Measurements from ENCODE around the gene EI24. TPM values are rescaled to one million over a fixed set of nuclear protein-coding genes. Genes with fewer than 3 reads are reported as not detected.
A peak's percentile ranks its signal among the peaks of the same experiment; 100 is the strongest.
"Not testable (repeated sequence)": the region's sequence is repeated elsewhere in the genome, so short reads cannot be mapped to it uniquely, and the experiment has no call there.

Gene EI24
- 100 to 1,000 TPM in 1 of 2 donors, 10 to 100 TPM in 1; 82.3 to 127 TPM for total RNA-seq

GRCh38 chr11:125568970-125569914 lies at the start of gene EI24:
TSS of gene EI24 (plus strand) at chr11:125569477. CDS start at chr11:125572528, 3,051 bp downstream.
- intact Hi-C loops (cut with DNase I), result no loop called here
- H3K27me3 ChIP-seq, result no peaks in the 10 kb centered on the region
- peak within 1 kb of the TSS; percentile 64 for H3K27ac ChIP-seq
- peak within 1 kb of the TSS; percentile 89 for H3K4me3 ChIP-seq
- H3K9me3 ChIP-seq, result no peaks in the 10 kb centered on the region
- peak within 1 kb of the TSS; percentile 87 to 99 for H3K9ac ChIP-seq (ENCODE audit: low read depth in 2 of 2, low read length in 2 of 2)
- H3K36me3 ChIP-seq, result no peaks in the 10 kb centered on the region
- peak; percentile 90 for DNase-seq
- peaks cover 6% of the 10 kb centered on the region for H3K4me1 ChIP-seq
- peak; percentile 55 for TF ChIP-seq CTCF (IDR thresholded peaks at IDR 0.05)

GRCh38 chr11:125519860-125520834 lies 49.1 kb upstream of the EI24 start:
- intact Hi-C loops (cut with DNase I), result no loop called here
- no peaks in the 10 kb centered on the region for H3K9me3 ChIP-seq

GRCh38 chr11:125525303-125525702 lies 44.0 kb upstream of the EI24 start:
- no peaks in the 10 kb centered on the region for H3K27me3 ChIP-seq
- H3K9me3 ChIP-seq, result no peaks in the 10 kb centered on the region
- no peaks in the 10 kb centered on the region for H3K4me1 ChIP-seq
- no peak overlapping the region for H3K9ac ChIP-seq (ENCODE audit: low read depth in 2 of 2, low read length in 2 of 2)
- H3K4me3 ChIP-seq, result no peak overlapping the region
- no peak overlapping the region for H3K27ac ChIP-seq
- intact Hi-C loops (cut with DNase I), result no loop called here
- H3K36me3 ChIP-seq, result no peaks in the 10 kb centered on the region
- no peak for TF ChIP-seq CTCF (IDR thresholded peaks at IDR 0.05)
- no peak for DNase-seq

More at GRCh38 chr11:125519860-125520834, 49.1 kb upstream of the EI24 start:
- no peak overlapping the region for H3K4me3 ChIP-seq
- no peak overlapping the region for H3K27ac ChIP-seq
- no peaks in the 10 kb centered on the region for H3K36me3 ChIP-seq
- DNase-seq, result no peak
- no peaks in the 10 kb centered on the region for H3K27me3 ChIP-seq
- no peak for TF ChIP-seq CTCF (IDR thresholded peaks at IDR 0.05)
- no peaks in the 10 kb centered on the region for H3K4me1 ChIP-seq
- no peak overlapping the region for H3K9ac ChIP-seq (ENCODE audit: low read depth in 2 of 2, low read length in 2 of 2)

GRCh38 chr11:125532668-125533067 lies 36.6 kb upstream of the EI24 start:
- H3K4me3 ChIP-seq, result no peak overlapping the region
- no peaks in the 10 kb centered on the region for H3K36me3 ChIP-seq
- no peaks in the 10 kb centered on the region for H3K9me3 ChIP-seq
- TF ChIP-seq CTCF (IDR thresholded peaks at IDR 0.05), result no peak
- H3K27ac ChIP-seq, result no peak overlapping the region
- intact Hi-C loops (cut with DNase I), result no loop called here
- no peaks in the 10 kb centered on the region for H3K4me1 ChIP-seq
- no peak overlapping the region for H3K9ac ChIP-seq (ENCODE audit: low read depth in 2 of 2, low read length in 2 of 2)
- DNase-seq, result no peak
- no peaks in the 10 kb centered on the region for H3K27me3 ChIP-seq

GRCh38 chr11:125535585-125535984 lies 33.7 kb upstream of the EI24 start:
- no peak overlapping the region for H3K9ac ChIP-seq (ENCODE audit: low read depth in 2 of 2, low read length in 2 of 2)
- H3K27ac ChIP-seq, result no peak overlapping the region
- H3K4me1 ChIP-seq, result no peaks in the 10 kb centered on the region
- intact Hi-C loops (cut with DNase I), result no loop called here
- no peak for DNase-seq
- no peak overlapping the region for H3K4me3 ChIP-seq
- no peaks in the 10 kb centered on the region for H3K36me3 ChIP-seq
- no peaks in the 10 kb centered on the region for H3K9me3 ChIP-seq
- TF ChIP-seq CTCF (IDR thresholded peaks at IDR 0.05), result no peak
- no peaks in the 10 kb centered on the region for H3K27me3 ChIP-seq

GRCh38 chr11:125536834-125537233 lies 32.4 kb upstream of the EI24 start:
- H3K27ac ChIP-seq; H3K27me3 ChIP-seq; H3K4me1 ChIP-seq; H3K36me3 ChIP-seq; H3K4me3 ChIP-seq; H3K9ac ChIP-seq (ENCODE audit: low read depth in 2 of 2, low read length in 2 of 2); H3K9me3 ChIP-seq; DNase-seq; intact Hi-C loops (cut with DNase I): not testable (repeated sequence)
